Panc1 (cell line): ENCODE results near the gene HOXA2. TPM values are rescaled to one million over a fixed set of nuclear protein-coding genes. Genes with fewer than 3 reads are reported as not detected.

Source experiments
- ATAC-seq: fragments of 200-7000 bp; cut with Tn5 transposase; 2 replicates; pipeline ENCODE4 v1.9.1; 2020; ENCODE audit warnings: mild to moderate bottlenecking, moderate library complexity
- BruUV-seq: library from RNA; stranded (reverse); fragments of 400-500 nt; replicated peaks from 2 replicates; lab custom pipeline; 2021; lab: Mats Ljungman, UMichigan
- CTCF ChIA-PET: fragments of 300-600 bp; sonication (Branson Sonifier 250); formaldehyde crosslinking; loops from one replicate; lab custom pipeline; 2022; ENCODE audit warnings: antibody characterized with exemption; lab: Charles Lee
- POLR2A ChIA-PET: fragments of 300-600 bp; sonication (Branson Sonifier 250); formaldehyde crosslinking; loops from one replicate; lab custom pipeline; 2022; ENCODE audit warnings: antibody characterized with exemption; lab: Charles Lee
- DNase-seq: peaks from one replicate; pipeline ENCODE4 v3.0.0-alpha.2; 2010; ENCODE audit warnings: low read depth, low spot score
- H3K27ac ChIP-seq: 2 replicates; pipeline ENCODE4 v1.5.1; 2011; ENCODE audit warnings: mild to moderate bottlenecking, low read length, inconsistent platforms
- H3K27me3 ChIP-seq: fragments of 200-500 bp; sonication (Bioruptor generic); 2 replicates; pipeline ENCODE4 v1.6.0; 2014; ENCODE audit warnings: low read length, inconsistent platforms; ENCODE audit not compliant: control insufficient read depth, insufficient read depth
- H3K36me3 ChIP-seq: fragments of 200-500 bp; sonication (Bioruptor generic); 2 replicates; pipeline ENCODE4 v1.5.1; 2014; ENCODE audit warnings: inconsistent platforms, mild to moderate bottlenecking, low read length, moderate library complexity; ENCODE audit not compliant: control insufficient read depth, insufficient read depth
- H3K4me1 ChIP-seq: 2 replicates; pipeline ENCODE4 v1.5.1; 2011; ENCODE audit warnings: inconsistent platforms, mild to moderate bottlenecking, low read length, moderate library complexity; ENCODE audit not compliant: control insufficient read depth, insufficient read depth
- H3K4me3 ChIP-seq, 2 experiments: 2 replicates each; pipeline ENCODE4 v1.5.1; 2011 to 2012; ENCODE audit warnings: low read depth in 2 of 2, low read length in 2 of 2, mild to moderate bottlenecking in 2 of 2, inconsistent platforms in 1 of 2, moderate library complexity in 1 of 2
- H3K9me3 ChIP-seq: fragments of 200-500 bp; sonication (Bioruptor generic); 2 replicates; pipeline ENCODE4 v1.5.1; 2014; ENCODE audit warnings: low read depth, mild to moderate bottlenecking, inconsistent platforms, low read length, moderate library complexity; ENCODE audit not compliant: control insufficient read depth, insufficient read depth
- POLR2AphosphoS5 ChIP-seq: IDR thresholded peaks from 2 replicates; pipeline ENCODE4 v1.6.1; 2012; ENCODE audit warnings: mild to moderate bottlenecking, low read depth, low read length, moderate library complexity
- SIN3A ChIP-seq: IDR thresholded peaks from 2 replicates; pipeline ENCODE4 v1.6.1; 2012; ENCODE audit warnings: low read depth, mild to moderate bottlenecking, low read length, moderate library complexity, borderline replicate concordance; ENCODE audit not compliant: insufficient read depth
- TCF7L2 ChIP-seq: IDR thresholded peaks from 2 replicates; pipeline ENCODE4 v1.6.1; 2011; ENCODE audit warnings: mild to moderate bottlenecking, low read depth, low read length, inconsistent platforms
- in situ Hi-C: cut with HindIII; loops from 2 replicates; pipeline ENCODE4 v1.10.0; 2016; ENCODE audit warnings: low sequenced_read_pairs, low pct_unique_long_range_greater_than_20kb
- intact Hi-C: fragments of 100-400 bp; cut with micrococcal nuclease; formaldehyde crosslinking; loops from one replicate; pipeline ENCODE4 v1.10.0; 2022; ENCODE audit not compliant: unreplicated experiment
- total RNA-seq: library from RNA; stranded (reverse); gene quantifications from one replicate; pipeline ENCODE4 v1.2.1, GENCODE V29; 2021; ENCODE audit not compliant: unreplicated experiment
- TF ChIP-seq, protein P1 (sequence below): fragments of 450-650 bp; IDR thresholded peaks from 2 replicates; pipeline ENCODE4 v1.5.1; 2017; ENCODE audit warnings: mild to moderate bottlenecking
- TF ChIP-seq, protein P2 (sequence below), 2 experiments: IDR thresholded peaks; 2 replicates each; pipeline ENCODE4 v1.6.1; 2011 to 2012; ENCODE audit warnings: low read depth in 2 of 2, control low read depth in 1 of 2, low read length in 1 of 2, mild to moderate bottlenecking in 1 of 2, moderate library complexity in 1 of 2; ENCODE audit not compliant: insufficient read depth in 1 of 2

HOXA2 gene
- total RNA-seq, 1 experiment from 2014 or later: 2.9 TPM

- Histone ChIP-seq H3K36me3 (0 out of 2 replicates have a peak, but pooled peaks cover 2% of the 10 kb centered on the region), H3K27me3 (no peaks in the 10 kb centered on the region), H3K4me1 (peaks cover 76% of the 10 kb centered on the region), H3K4me3 (no peak overlapping the region), H3K27ac (peak overlapping the region; percentile 2; the same call in 1 of the 2 replicates), H3K9me3 (no peaks in the 10 kb centered on the region)
- POLR2A ChIA-PET: no interaction called here
- BruUV-seq: no TSS peak
- ATAC-seq: no peak
- DNase-seq: no peak
- CTCF ChIA-PET: no interaction called here
- intact Hi-C loops: no loop called here
- TF ChIP-seq, protein P1, sequence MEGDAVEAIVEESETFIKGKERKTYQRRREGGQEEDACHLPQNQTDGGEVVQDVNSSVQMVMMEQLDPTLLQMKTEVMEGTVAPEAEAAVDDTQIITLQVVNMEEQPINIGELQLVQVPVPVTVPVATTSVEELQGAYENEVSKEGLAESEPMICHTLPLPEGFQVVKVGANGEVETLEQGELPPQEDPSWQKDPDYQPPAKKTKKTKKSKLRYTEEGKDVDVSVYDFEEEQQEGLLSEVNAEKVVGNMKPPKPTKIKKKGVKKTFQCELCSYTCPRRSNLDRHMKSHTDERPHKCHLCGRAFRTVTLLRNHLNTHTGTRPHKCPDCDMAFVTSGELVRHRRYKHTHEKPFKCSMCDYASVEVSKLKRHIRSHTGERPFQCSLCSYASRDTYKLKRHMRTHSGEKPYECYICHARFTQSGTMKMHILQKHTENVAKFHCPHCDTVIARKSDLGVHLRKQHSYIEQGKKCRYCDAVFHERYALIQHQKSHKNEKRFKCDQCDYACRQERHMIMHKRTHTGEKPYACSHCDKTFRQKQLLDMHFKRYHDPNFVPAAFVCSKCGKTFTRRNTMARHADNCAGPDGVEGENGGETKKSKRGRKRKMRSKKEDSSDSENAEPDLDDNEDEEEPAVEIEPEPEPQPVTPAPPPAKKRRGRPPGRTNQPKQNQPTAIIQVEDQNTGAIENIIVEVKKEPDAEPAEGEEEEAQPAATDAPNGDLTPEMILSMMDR: no peak
- TF ChIP-seq TCF7L2: no peak
- no peak for TF ChIP-seq SIN3A
- TF ChIP-seq, protein P2, sequence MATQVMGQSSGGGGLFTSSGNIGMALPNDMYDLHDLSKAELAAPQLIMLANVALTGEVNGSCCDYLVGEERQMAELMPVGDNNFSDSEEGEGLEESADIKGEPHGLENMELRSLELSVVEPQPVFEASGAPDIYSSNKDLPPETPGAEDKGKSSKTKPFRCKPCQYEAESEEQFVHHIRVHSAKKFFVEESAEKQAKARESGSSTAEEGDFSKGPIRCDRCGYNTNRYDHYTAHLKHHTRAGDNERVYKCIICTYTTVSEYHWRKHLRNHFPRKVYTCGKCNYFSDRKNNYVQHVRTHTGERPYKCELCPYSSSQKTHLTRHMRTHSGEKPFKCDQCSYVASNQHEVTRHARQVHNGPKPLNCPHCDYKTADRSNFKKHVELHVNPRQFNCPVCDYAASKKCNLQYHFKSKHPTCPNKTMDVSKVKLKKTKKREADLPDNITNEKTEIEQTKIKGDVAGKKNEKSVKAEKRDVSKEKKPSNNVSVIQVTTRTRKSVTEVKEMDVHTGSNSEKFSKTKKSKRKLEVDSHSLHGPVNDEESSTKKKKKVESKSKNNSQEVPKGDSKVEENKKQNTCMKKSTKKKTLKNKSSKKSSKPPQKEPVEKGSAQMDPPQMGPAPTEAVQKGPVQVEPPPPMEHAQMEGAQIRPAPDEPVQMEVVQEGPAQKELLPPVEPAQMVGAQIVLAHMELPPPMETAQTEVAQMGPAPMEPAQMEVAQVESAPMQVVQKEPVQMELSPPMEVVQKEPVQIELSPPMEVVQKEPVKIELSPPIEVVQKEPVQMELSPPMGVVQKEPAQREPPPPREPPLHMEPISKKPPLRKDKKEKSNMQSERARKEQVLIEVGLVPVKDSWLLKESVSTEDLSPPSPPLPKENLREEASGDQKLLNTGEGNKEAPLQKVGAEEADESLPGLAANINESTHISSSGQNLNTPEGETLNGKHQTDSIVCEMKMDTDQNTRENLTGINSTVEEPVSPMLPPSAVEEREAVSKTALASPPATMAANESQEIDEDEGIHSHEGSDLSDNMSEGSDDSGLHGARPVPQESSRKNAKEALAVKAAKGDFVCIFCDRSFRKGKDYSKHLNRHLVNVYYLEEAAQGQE (IDR thresholded peaks at IDR 0.05; ENCODE audit: insufficient read depth in 1 of 2, low read depth in 2 of 2, low read length in 1 of 2): no peak
- TF ChIP-seq POLR2AphosphoS5: no peak
- in situ Hi-C loops: no loop called here
These were observed 5.2 kb upstream of the HOXA2 start for GRCh38 chr7:27107391-27108381.

DNA sequence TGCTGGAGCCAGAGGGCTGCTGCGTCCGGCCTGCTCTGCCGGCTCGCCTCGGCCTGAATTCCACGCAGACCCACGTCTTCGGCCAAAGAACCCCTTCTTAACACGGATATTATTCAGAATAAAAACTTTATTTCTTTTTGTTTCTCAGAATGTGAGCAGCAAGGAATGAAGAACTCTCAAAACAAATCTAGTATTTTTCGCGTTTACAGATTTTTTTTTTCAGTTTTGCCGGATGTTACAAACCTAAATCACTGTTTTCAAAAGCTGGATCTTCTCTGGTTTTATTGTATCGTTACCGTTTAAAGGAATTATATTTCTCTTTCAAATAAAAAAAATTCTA is 4.4 kb upstream of the HOXA2 start:
- Histone ChIP-seq H3K36me3 (0 out of 2 replicates have a peak, but pooled peaks cover 2% of the 10 kb centered on the region), H3K27ac (peak overlapping the region; percentile 2), H3K27me3 (no peaks in the 10 kb centered on the region), H3K4me3 (no peak overlapping the region), H3K9me3 (no peaks in the 10 kb centered on the region), H3K4me1 (peaks cover 75% of the 10 kb centered on the region)
- ATAC-seq (no peak), DNase-seq (no peak)
- intact Hi-C loops: no loop called here
- no TSS peak for BruUV-seq
- TF ChIP-seq SIN3A (no peak), POLR2AphosphoS5 (no peak)
- ChIA-PET CTCF (no interaction called here), POLR2A (no interaction called here)
- in situ Hi-C loops: no loop called here
